GM18870 (cell line): ENCODE results near the gene INHBB.
"Not testable (repeated sequence)": the region's sequence is repeated elsewhere in the genome, so short reads cannot be mapped to it uniquely, and the experiment has no call there.

ENCODE experiments used
- ATAC-seq: cut with Tn5 transposase; IDR thresholded peaks from one replicate; pipeline ENCODE4 v1.9.1; 2021; ENCODE audit warnings: moderate library complexity; ENCODE audit not compliant: unreplicated experiment

The INHBB gene

DNA sequence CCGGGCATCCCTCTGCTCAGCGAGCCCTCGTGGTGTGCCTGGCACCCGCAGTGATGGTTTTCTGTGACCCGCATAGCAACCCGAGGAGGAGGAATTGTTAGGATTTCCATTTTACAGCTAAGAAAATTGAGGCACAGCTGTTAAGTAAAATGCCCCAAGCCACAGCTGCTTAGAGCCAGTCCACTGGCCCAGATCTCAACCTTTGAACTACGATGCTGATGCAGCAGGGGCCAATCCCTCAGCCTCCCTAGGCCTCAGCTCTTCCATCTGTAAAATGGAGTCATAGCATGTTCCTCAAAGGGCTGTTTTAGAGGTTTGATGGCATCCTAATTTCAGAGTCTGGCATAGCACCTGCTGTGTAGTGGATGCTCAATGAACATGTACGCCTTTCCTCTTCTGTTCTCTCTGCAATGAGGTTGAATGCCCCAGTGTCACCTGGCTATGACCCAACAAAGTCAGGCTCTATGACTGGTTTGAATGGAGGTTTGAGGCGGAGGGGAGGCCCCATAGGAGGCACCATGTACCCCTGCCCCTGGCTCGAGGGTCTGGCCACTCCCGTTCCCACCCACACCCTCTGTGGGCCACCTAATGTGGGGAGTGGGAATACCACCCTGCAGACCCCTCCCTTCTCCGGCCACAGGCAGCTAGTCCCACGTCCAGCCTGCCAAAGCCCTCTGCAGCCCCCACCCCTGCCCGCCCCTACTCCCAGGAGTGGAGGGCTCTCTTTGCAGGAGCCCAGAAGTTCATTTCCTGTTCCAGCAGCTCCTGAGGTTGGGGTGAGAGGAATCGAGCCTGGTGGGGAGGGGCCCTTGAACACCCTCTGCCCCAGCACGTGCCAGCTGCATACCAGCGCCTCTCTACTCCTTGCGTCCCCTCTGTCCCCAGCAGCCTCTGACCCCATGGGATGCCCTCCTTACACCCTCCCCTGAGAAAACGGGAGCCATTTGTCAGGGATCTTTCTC, 31.0 kb downstream of the INHBB start:
- no peak for ATAC-seq

DNA sequence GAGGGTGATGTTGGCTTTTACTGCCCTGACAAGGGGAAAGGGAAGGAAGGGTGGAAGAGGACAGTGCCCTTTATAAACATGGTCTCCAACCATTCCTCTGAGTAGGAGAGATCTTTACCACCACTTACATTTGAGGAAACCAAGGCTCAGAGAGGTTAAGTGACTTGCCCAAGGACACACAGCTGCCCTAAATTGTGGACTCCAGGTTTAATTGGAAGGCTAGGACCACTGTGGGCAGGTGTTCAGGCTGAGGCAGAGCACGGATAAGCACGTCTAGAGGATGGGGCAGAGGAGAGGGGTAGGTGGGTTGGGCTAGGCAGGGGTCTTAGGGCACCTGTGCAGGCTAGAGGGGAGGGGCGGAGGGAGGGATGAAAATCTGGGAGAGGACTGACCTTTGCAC, 32.7 kb downstream of the INHBB start:
- ATAC-seq: no peak

DNA sequence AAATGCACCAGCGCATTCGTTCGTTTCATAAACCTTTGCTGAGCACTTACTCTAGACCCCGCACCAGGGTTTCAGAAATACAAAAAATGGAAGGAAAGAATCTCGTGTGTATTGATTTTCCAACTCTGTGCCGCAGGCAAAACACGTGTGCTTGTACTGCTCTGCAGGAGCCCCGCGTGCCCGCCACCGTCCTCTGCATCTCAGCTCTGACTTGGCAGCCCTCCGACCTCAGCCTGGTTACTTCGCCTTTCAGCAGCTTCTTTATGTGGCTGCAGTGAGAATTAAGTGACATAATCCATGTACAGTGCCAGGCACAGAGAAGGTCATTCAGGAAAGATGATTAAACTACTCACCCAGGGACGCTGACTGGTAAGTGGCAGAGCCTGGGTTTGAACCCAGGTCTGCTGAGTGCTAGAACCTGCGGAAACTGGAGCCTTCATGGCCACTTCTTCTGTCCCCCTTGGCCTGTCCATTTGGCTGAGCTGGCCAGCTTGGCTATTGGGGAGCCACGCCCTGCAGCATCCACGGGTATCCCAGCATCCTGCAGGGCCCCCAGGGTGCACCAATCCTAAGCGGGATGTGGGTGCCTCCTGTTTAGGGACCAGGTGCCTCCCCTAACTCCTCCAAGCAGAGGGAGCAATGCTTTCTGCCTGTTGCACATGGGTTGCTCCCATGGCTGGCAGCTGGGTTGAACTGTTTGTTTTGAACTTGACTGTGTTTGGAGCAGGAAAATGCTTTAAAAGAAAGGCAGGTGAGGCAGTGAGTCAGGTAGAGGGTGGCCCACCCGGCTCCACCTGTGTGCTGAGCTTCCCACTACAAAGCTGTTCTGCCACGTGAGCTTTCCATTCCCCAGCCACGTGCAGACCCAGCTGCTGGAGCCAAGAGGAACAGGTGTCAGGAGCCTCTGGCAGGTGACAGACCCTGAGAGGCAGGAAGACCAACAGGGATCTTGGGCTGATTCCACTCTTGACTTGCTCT, 34.3 kb downstream of the INHBB start:
- no peak for ATAC-seq

DNA sequence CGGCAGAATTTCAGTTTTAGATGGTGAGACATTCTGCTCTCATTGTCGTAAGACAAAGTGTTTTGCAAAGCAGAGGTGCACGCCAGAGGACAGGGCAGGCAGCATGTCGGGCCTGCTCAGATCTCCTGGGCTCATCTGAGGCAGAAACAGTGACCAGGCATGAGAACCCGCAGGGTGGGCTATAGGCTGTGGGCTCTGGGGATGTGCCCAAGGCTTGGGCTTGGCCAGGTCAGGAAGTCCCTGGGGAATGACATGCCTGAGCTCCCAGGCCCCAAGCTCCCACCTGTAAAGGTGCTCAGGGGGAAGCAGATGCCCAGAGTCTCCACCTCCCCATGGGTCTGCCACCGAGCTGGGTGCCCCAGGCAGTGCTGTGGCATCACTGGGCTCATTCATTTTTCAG, 35.3 kb downstream of the INHBB start:
- ATAC-seq: no peak

DNA sequence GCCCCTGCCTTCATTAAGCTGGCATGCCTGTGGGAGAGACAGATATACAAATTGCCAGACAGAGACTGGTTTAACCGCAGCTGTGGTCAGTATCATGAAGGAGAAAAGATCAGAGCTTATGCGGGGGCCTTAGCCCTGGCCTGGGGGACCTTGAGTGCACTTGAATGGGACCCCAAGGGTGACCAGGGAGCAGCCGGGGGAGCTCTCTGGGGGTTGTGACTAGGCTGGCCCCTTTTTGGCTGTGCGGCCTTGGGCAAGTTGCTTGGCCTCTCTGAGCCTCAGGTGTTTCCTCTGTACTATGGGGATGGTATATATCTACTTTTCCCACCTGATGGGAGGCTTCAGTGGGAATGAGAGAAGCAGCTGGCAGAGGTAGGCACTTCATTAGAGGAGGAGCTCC, 35.7 kb downstream of the INHBB start:
- ATAC-seq: no peak

DNA sequence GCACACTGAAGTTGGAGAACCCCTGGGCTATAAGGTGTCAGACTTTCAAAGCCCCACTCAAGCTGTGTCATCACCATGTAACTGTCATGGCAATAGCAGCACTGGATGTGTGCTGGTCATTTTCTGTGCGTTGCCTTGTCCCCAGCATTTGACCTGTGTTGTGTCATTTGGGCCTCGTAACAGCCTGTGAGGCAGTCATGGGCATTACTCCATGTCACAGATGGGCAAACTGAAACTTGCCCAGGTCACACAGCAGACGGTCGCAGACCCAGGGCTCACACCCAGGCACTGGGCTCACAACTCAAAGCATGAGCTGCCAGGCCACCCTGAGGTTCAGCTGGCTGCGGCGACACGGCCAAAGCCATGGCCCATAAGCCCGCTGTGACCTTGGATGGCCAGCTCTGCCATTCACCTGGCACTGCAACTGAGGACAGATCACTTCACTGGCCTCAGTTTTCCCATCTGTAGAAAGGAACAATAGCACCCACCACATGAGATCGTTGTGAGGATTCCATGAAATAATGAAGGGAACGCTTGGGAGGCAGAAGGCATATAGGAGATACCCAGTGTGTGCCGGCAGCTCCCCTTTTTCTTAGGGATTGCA, 36.7 kb downstream of the INHBB start:
- no peak for ATAC-seq

DNA sequence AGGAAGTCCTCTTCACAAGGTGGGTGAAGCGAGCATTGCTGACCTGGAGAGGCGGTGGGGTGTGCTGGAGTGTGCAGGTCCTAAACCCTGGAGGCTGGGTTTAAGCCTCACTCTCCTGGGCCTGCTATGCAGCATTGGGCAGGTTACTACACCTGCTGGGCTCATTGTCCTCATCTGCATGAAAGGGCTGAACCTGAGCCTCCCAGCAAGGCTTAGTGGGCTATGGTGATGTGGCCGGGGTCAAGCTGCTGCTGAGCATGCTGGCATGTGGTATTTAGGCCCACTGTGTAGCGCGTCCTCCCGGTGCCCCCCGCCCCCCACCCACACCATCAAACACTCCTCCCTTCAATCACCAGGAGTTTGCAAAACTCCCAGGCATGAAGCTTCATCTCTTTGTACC, 37.3 kb downstream of the INHBB start:
- no peak for ATAC-seq

DNA sequence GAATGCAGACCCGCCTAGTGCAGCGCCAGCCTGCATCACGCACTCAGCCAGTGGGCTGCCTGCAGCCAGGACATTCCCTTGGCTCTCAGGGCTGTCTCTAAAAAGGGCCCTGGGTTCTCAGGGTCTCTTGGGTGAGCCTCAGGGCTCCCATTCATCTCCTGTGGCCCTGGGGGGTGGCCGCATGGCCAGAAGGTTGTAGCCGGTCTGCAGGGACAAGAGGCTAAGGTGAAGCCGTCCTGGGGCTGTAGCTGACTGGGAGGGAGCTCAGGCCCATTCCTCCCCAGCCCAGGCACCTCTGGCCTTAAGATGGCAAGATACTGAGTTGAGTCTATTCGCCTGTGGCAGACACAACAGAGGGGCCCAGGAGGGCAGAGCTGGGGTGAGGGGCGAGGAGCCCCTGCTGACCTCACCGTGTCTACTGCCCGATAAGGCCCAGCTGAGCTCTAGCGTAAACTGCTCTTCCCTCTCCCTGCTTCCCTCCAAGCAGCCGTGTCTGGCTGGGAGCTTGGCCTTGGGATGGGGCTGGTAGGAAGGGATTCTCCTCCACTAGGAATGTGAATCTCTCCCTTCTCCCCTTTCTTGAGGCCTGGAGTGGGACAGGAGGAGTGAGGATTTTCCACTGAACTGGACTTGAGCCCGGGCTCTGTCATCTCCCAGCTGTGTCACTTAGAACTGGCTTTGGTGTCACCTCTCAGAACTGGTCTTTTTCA, 37.9 kb downstream of the INHBB start:
- ATAC-seq: no peak

DNA sequence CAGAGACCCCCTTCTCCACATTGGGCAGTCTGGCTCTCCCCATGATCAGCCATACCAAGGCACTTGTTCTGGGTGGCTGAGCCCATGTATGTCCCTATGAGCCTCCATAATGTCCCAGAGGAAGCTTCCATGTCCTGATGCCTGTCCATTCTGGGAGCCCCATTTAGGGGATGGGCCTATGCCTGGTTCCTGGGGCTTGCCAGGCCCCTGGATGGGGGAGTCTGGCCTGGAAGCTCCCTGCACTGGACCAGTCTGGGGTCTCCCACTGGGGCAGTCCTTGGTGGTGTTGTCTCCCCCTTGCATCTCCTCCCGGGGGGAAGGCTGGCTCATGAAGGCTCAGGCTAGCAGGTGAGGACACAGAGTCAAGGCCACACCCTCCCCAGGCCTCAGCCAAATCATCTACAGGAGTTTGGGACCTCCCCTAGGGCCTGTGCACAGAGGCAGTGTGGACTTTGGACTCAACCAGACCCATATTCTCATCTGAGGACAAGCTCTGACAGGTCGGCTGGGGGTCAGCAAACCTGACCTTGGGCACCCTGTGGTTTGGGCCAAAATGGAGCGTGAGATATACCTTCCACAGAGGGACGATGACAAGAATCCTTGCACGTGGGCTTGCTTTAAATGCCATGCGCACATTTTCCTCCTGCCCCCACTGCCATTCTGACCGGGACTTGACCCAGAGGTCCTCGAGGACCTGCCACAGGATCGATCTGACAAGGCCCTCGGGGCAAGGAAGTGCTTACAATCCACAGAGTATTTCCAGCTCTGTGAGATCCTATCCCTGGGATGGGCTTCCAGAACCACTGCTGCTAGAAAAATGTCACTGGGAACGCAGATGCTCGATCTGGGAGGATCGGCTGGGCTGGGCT, 38.8 kb downstream of the INHBB start:
- peak; percentile 72 for ATAC-seq

DNA sequence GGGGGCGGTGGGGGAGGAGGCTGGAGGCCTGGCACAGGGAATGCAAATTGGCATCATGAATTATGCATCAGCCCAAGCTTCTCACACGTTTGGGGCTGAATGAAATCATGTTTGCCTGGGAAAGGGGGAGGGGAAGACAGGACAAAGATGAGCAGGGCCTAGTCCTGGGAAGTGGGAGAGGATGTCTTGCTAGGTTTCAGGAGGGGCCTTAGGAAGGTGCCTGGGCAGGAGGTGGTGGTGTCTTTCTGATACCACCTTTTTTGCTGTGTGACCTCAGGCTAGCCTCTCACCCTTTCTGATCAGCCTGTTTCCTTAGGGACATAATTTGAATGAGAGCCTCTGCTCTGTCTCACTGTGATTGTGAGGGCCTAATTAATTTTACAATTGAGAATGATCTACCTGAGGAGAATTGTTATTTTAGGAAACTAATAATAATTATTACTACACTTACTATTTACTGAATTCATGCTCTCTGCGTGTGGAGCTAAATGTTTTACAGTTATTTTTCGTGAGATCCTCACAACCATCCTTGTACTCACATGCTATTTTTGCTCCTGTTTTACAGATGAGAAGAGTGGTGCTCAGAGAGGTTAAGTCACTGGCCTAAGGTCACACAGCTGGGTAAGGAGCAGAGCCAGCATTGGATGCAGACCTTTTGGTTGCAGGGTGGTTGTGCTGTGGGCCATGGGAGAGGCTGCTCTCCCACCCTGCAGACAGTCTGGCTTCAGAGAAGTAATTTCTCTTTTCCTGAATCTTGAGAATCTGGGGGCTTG, 39.6 kb downstream of the INHBB start:
- no peak for ATAC-seq

DNA sequence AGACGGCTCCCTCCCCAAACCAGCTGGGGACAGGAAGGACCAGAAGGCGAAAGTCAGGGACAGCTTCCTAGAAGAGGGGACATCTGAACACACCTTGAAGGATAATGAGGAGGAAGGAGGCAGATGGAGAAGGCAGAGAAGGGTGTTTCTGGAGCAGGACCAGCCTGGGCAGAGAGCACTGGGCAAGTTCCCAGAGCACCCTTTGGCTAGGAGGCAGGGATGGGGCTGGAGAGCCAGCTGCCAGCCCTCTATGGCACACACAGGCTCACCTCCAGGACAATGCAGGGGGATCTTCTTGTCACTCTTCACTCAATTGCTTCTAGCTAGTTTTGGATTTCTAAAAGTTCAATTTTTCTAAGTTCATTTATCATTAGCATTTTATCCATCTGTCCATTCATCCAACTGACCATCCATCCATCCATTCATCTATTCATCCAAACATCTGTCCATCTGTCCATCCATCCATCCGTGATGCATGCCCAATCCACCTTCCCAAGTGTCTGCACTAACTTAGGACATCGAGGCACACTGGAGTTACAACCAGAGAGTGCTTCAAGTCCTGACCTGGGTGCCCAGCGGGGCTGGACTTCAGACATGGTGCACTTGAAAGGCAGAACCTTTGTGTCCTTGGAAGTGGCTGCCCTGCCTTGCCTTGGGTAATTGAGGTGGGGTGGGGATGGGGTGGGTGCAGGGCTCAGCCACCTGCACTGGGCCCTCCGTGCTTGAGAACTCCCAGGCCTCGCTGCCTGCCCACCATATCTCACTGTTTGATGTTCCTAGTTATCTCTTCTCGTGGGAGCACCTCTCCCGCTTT, 42.5 kb downstream of the INHBB start:
- no peak for ATAC-seq

DNA sequence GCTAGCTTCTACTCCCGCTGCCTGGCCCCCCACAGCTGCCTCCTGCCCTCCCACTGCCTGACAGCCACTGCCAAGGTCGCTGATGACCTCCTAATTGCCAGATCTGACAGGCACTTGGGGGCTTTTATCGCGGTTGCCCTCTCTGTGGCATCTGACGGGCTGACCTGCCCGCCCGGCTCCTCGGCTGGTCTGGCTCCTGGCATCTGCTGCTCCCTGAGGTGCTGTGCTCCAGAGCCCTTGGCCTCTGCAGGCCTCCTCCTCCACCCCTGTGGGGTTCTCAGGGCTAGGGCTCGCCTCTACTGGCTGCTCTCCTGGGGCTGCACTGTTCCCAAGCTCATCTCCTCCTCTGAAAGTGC, 43.1 kb downstream of the INHBB start:
- ATAC-seq: no peak

DNA sequence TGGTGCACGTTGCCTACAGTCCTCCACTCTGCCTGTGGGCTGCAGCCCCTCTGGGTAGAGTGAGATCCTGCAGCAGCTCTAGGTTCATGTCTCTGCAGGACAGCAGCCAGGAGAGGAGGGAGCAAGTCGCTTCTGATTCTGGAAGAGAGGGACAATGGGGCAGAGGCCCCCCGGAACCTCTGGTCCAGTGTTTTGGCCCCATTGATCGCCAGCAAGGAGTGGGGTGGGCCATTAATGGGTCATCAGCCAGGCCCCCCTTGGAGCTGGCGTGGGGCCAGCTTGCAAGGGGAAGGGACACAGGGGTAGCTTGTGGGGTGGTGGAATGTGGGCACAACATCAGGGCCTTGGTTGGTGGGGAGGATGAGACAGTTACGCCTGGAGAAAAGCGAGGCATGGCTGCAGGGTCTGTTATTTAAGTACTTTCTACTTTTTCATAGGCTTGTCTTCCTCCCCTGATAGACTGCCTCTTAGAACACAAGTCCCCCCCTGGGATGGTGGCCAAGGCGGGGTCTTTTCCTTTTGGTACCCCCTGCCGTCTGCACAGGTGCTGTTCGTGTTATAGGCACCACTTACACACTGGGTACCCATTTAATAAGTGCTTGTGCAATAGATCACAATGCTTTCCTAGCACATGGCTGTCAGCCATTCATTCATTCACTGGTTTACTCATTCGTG, 44.6 kb downstream of the INHBB start:
- no peak for ATAC-seq

DNA sequence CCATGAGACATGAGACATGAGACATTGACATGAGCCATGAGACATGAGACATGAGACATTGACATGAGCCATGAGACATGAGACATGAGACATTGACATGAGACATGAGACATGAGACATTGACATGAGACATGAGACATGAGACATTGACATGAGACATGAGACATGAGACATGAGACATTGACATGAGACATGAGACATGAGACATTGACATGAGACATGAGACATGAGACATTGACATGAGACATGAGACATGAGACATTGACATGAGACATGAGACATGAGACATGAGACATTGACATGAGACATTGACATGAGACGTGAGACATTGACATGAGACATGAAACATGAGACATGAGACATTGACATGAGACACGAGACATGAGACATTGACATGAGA, 45.4 kb downstream of the INHBB start:
- ATAC-seq: not testable (repeated sequence)

DNA sequence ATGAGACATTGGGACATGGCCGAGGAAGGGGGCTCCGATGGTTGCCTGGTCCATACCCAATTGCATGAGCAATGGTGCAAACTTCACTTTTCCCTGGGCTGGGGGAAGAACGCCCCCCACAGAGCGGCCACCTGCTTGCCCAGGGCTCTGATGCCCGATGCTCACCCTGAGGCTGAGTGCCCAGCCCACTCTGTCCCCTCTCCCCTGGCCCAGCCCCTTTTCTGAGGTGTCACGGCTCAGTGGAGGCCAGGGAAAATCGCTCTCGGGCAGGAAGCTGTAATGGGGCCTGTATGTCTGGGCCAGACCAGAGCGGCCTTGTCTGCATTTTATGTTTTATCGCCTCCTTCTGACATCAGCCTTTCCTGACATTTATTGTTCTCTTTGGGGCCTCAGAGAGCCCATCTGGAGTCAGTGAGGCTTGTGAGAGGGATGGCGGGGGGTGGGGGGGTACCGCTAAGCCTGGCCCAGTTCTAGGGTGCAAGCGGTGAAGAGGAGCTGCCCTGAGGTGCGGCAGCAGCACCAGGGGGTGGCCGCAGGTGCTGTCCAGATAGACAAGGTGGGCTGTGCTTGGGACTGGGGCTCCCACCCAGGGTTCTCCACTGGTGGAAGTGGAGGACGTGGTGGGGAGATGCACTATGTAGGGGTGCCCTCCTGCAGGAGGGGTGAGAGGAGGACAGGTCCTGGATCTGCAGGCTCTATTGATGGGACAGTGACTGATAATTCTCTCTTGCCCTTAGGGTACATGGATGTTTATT, 46.2 kb downstream of the INHBB start:
- no peak for ATAC-seq

DNA sequence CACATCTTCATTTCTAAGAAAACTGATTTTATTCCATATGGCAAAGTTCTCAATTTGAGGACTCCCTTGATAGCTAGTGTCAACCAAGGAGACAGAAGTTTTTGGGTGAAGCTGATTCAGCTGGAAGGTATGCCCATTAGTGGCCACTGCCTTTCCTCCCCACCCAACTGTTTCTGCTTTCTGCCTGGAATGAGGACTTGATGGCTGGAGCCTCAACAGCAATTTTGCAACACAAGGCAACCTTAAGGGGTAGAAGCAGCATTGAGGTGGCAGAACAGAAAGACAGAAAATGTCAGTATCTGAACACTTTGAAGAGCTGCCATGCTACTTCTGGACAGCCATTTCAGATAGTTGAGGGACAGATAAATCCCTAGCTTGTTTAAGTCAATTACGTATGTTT, 47.0 kb downstream of the INHBB start:
- ATAC-seq: no peak

DNA sequence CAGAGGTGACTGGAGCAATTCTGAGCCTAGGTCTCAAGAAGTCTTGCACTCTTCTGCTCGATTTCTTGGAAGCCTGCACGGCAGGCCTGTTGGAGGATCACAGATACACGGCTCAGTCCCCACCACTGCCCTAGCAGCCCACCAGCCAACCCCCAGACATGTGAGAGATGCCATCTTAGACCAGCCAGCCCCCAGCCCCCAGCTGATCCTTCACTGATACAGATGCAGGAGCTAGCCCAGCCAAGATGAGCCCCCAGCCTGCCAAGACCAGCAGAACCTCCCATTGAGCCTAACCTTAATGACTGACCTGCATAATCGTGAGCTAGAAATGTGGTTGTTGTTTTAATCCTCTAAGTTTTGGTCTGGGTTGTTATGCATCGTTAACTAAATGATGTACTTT, 47.5 kb downstream of the INHBB start:
- no peak for ATAC-seq
